ENCODE data around the gene CLPTM1L.
"Not testable (repeated sequence)": the region's sequence is repeated elsewhere in the genome, so short reads cannot be mapped to it uniquely, and the experiment has no call there.

The CLPTM1L gene

DNA sequence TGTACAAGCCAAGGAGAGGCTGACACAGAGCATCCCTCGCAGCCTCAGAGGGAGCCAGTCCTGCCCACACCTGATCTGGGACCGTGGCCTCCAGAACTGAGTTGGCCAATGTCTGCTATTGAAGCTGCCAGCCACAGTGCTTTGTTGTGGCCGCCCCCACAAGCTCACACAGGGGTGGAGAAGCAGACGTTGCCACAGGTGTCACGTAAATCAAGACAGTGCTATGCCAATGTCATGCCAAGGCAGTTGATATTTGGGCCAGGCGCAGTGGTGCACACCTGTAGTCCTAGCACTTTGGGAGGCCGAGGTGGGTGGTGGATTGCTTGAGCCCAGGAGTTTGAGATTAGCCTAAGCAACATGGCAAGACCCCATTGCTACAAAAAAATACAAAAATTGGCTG is 32.7 kb downstream of the CLPTM1L start:
- peak; percentile 39 for DNase-seq

DNA sequence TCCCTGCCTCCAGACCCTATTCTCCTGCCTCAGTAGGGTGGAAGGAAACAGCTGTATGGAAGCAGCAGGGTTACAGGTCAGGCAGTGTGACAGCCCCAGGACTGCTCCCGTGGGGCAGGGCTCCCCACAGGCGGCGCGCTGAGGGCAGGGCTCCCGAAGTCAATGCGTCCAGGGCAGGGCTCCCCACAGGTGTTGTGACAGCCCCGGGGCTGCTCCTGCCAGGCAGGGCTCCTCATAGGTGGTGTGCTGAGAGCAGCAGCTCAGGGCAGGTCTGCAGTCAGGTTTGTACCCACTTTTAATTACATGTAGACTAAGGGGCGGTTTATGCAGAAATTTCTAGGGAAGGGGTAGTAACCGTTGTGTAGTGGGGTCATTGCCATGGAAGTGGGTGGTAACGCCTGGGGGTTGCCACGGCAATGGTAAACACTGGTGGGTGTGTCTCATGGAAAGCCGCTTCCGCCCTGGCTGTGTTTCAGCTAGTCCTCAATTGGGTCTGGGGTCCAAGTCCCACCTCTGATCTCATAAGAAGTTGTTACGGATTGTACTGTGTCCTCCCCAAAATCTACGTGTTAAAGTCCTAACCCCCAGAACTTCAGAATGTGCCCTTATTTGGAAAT is 33.4 kb downstream of the CLPTM1L start:
- no peak for DNase-seq

DNA sequence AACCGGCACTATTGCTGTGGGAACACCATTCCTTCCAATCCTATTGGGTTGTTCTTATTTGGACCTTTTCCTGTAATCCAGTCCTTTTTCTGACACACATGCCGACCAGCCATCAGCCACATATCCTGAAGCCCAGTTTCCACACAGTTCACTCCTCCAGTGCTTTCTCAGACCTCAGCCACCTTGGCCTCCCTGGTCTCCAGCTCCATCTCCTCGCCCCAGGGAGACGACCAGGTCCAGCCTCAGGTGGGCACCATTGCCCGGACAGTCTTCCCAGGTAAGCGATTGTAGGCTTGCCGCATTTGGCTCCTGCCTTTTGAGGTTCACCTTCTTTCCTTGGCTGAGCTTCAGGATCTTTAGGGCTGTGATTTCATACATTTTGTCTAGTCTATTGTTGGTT is 34.8 kb downstream of the CLPTM1L start:
- DNase-seq = no peak

DNA sequence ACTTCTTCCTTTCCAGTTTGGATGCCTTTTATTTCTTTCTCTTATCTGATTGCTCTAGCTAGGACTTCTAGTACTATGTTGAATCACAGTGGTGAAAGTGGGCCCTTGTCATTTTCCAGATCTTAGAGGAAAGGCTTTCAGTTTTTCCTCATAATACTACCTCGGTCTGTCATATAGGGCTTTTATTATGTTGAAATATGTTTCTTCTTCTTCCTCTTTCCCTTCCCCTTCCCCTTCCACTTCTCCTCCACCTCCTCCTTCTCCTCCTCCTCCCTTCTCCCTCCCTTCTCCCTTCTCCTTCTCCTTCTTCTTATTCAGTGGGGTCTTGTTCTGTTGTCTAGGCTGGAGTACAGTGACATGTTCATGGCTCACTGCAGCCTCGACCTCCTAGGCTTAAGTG is 40.9 kb downstream of the CLPTM1L start:
- DNase-seq = no peak

DNA sequence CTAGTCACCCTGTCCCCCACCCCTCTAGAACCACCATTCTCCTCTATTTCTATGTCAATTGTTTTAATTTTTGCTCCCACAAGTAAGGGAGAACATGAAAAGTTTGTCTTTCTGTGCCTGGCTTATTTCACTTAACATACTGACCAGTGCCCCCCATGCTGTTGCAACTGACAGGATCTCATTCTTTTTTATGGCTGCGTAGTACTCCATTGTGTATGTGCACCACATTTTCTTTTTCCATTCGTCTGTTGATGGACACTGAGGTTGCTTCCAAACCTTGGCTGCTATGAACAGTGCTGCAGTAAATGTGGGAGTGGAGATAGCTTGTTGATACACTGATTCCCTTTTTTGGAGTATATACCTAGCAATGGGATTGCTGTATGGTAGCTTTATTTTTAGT is 42.6 kb downstream of the CLPTM1L start:
- no peak for DNase-seq

DNA sequence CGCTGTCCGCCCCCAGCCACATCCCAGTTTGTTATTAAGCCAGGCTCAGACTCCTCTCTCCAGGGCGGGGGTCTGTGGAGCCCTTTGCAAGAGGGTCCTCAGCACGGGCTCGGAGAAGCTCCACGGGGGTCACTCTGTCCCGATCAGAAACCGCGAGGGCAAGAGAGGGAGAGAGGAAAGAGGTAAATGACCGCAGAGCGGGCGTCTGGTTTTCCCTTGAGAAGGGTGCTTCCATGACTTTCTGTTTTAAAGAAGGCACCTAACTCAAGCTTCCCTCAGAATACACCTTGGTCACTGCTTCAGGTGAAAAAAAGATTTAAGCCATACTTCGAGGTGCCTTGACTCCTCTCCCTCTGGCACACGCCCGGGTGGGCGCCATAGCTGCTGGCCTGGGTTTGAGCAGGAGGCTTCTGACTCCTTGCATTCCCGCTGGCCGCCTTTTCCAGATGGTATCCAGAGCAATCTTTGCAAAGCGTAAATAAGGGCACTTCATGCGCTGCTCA is 44.3 kb downstream of the CLPTM1L start:
- no peak for DNase-seq

DNA sequence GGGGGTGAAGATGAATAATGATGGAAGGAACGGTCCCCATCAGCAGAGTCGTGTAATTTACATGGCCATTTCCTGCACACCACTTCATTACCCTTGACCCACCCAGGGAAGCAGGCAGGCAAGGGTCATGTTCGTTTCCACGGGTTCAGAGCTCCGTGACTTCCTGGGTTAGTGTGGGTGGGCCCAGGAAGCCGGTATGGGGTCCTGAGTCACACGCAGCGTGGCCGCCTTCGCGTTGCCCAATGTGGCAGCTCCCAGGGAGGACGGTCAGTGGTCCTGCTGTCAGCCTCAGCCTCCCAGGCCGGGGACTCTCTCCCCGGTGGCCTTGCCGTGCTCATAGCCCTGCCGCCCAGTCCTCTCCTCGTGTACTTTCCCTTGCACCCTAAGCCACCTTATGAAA is 44.9 kb downstream of the CLPTM1L start:
- no peak for DNase-seq

DNA sequence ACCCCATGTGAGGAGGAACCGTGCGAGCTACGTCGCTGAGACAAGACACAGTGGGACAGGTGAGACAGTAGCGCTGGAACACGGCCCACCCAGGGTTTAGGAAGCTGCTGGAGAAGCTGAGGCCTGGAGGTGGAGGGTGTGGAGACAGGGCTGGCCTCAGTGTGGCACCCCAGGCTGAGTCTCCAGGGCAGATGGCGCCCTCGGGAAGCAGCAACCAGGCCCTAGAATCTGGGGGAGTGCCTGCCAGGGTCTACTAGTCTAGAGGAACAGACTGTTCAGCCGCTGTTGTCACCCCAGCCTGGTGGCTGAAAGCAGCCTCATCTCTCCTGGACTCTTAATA is 45.4 kb downstream of the CLPTM1L start:
- DNase-seq = no peak

DNA sequence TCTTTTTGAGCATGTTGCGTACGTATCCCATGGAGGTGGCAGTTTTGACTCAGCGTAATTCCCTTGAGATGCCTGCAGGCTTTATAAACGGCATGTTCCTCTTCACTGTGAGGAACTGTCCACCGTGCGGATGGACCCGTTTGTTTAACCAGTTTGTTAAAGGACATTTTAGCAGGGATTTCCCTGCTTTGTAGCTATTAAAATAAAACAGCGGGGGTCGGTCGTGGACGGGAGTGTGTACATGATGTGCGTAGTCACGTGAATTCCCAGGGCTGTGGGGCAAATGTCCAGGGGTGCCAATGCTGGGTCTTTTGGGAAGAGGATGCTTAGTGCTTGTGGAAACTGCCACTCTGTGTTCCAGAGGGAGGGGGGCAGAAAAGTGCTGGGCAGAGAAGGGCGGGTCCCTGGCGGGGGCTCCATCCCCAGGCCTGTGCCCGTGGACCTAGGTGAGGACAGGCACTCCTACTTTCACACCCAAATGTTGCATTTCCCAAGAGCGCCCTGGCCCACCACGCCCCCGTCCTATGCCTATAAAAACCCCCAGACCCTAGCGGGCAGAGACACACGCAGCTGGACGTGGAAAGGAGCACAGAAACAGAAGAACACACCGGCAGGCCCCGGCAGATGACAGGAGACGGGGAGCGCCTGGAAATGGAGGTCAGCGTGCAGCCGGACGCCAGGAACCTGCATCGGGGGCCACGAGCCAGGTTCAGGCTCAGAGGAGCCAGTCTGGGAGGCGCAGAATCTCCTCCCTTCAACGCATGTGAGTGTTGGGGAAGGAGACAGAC is 46.0 kb downstream of the CLPTM1L start:
- no peak for DNase-seq

DNA sequence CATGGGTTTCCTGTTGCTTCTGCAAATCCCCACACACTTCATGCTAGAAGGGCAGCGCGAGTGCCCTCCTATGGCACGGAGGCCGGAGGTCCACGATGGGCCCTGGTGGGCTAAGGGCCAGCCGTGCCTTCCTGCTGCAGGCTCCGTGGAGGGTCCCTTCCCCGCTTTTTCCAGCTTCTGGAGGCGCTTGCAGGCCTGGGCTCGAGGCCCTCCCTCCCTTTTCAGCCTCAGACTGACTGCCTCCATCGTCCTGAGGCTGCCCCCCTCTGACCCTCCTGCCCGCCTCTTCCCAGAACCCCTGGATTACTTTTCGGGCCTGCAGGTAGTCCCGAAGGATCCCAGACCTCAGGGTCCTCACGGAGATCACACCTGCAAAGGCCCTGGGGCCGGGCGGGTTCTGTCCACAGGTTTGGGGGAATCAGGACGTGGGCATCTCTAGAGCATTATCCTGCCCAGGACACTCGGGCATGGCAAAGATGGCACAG is 46.8 kb downstream of the CLPTM1L start:
- DNase-seq = no peak

DNA sequence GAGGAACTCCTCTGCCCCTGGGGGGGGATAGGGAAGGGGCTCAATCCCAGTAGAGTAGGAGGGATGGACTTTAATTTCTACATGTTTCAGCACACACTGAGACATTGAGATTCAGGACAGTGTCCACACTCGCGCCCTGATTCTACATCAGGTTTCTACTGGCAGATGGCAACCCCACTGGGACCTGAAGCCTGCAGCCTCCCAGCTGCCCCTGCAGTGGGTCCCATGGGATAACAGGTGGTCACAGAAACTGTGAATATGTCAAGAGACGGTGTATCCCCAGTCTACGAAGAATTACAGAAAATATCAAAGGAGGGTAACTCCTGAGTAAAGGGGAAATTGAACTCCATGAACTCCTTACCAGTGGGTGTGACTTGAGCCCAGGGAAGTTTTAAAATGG is 47.7 kb downstream of the CLPTM1L start:
- DNase-seq = no peak

DNA sequence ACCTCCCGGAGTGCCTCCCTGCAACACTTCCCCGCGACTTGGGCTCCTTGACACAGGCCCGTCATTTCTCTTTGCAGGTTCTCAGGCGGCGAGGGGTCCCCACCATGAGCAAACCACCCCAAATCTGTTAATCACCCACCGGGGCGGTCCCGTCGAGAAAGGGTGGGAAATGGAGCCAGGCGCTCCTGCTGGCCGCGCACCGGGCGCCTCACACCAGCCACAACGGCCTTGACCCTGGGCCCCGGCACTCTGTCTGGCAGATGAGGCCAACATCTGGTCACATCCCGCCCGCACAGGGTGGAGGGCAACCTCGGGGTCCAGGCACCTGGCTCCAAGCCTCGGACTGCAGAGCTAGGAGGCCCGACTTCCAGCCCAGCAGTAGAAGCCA is 49.3 kb downstream of the CLPTM1L start:
- no peak for DNase-seq

DNA sequence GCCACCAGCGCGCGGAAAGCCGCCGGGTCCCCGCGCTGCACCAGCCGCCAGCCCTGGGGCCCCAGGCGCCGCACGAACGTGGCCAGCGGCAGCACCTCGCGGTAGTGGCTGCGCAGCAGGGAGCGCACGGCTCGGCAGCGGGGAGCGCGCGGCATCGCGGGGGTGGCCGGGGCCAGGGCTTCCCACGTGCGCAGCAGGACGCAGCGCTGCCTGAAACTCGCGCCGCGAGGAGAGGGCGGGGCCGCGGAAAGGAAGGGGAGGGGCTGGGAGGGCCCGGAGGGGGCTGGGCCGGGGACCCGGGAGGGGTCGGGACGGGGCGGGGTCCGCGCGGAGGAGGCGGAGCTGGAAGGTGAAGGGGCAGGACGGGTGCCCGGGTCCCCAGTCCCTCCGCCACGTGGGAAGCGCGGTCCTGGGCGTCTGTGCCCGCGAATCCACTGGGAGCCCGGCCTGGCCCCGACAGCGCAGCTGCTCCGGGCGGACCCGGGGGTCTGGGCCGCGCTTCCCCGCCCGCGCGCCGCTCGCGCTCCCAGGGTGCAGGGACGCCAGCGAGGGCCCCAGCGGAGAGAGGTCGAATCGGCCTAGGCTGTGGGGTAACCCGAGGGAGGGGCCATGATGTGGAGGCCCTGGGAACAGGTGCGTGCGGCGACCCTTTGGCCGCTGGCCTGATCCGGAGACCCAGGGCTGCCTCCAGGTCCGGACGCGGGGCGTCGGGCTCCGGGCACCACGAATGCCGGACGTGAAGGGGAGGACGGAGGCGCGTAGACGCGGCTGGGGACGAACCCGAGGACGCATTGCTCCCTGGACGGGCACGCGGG is 49.9 kb downstream of the CLPTM1L start, which contains the start of gene TERT:
Gene TERT (minus strand): TSS at position 234 of the 815 bp plus-strand sequence. CDS start 79 bp downstream, at position 155.
- DNase-seq = peak; percentile 90

DNA sequence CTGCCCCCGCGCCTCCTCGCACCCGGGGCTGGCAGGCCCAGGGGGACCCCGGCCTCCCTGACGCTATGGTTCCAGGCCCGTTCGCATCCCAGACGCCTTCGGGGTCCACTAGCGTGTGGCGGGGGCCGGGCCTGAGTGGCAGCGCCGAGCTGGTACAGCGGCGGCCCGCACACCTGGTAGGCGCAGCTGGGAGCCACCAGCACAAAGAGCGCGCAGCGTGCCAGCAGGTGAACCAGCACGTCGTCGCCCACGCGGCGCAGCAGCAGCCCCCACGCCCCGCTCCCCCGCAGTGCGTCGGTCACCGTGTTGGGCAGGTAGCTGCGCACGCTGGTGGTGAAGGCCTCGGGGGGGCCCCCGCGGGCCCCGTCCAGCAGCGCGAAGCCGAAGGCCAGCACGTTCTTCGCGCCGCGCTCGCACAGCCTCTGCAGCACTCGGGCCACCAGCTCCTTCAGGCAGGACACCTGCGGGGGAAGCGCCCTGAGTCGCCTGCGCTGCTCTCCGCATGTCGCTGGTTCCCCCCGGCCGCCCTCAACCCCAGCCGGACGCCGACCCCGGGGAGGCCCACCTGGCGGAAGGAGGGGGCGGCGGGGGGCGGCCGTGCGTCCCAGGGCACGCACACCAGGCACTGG is 50.6 kb downstream of the CLPTM1L start:
- no peak for DNase-seq

DNA sequence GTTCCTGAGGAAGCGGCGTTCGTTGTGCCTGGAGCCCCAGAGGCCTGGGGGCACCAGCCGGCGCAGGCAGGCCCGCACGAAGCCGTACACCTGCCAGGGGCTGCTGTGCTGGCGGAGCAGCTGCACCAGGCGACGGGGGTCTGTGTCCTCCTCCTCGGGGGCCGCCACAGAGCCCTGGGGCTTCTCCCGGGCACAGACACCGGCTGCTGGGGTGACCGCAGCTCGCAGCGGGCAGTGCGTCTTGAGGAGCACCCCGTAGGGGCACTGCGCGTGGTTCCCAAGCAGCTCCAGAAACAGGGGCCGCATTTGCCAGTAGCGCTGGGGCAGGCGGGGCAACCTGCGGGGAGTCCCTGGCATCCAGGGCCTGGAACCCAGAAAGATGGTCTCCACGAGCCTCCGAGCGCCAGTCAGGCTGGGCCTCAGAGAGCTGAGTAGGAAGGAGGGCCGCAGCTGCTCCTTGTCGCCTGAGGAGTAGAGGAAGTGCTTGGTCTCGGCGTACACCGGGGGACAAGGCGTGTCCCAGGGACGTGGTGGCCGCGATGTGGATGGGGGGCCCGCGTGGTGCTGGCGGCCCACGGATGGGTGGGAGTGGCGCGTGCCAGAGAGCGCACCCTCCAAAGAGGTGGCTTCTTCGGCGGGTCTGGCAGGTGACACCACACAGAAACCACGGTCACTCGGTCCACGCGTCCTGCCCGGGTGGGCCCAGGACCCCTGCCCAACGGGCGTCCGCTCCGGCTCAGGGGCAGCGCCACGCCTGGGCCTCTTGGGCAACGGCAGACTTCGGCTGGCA is 51.3 kb downstream of the CLPTM1L start:
- no peak for DNase-seq

DNA sequence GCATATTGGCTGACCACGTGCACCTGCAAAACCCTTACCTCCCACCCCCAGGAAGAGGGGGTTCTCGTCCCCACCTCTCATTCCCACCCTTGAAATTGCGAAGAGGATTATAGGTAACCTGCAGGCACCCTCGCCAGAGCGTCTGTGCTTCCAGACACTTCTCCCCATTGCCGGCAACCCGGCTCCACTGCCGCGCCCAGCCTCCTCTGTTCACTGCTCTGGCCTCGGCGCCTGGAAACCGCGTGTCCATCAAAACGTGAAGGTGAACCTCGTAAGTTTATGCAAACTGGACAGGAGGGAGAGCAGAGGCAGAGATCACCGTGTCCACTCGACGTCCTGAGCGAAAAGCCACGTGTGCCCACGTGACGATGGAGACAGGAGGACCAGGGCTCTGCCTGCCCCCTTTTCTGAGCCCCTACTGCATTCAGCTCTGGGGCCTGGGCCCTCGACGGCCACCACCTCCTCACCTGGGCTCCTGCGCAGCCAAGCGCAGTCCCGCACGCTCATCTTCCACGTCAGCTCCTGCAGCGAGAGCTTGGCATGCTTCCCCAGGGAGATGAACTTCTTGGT is 52.0 kb downstream of the CLPTM1L start:
- DNase-seq = no peak

DNA sequence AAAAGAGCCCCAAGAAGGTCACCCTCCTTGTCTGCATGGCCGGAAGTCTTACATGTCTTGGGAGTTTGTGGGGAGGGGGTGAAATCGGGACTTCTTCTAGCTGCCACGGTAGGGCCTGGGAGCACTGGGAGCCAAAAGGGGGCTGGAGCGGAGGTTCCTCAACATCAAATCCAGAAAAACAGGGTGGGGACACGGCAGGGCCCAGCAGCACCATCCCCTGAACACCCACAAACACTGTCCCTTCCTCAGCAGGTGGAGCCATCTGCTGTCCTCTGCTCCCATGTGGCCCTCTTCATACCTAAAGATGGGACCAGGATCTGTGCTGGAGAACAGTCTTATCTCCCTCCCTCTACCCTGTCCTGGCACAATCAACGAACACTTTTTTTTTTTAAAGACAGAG is 52.8 kb downstream of the CLPTM1L start:
- DNase-seq = no peak

DNA sequence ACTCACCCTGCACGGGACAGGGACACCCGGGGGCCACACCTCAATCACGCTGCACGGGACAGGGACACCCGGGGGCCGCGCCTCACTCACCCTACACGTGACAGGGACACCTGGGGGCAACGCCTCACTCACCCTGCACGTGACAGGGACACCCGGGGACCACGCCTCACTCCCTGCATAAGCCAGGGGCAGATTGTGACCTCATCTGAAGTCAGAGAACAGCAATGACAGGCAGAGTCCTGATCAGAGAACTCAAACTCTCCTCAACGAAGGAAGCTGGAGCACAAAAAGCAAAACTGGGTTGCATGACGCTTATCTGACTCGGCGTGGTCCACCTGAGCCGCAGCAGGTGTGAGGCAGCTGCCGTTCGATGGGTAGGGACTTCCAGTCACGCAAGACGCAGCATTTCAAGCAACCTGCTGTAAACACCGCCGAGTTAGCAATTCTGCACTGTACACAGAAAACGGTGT is 53.3 kb downstream of the CLPTM1L start:
- DNase-seq = no peak

DNA sequence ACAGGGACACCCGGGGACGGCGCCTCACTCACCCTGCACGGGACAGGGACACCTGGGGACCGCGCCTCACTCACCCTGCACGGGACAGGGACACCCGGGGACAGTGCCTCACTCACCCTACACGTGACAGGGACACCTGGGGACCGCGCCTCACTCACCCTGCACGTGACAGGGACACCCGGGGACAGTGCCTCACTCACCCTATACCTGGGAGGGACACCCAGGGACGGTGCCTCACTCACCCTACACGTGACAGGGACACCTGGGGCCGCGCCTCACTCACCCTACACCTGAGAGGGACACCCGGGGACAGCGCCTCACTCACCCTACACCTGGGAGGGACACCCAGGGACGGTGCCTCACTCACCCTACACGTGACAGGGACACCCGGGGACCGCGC is 53.9 kb downstream of the CLPTM1L start:
- not testable (repeated sequence) for DNase-seq

DNA sequence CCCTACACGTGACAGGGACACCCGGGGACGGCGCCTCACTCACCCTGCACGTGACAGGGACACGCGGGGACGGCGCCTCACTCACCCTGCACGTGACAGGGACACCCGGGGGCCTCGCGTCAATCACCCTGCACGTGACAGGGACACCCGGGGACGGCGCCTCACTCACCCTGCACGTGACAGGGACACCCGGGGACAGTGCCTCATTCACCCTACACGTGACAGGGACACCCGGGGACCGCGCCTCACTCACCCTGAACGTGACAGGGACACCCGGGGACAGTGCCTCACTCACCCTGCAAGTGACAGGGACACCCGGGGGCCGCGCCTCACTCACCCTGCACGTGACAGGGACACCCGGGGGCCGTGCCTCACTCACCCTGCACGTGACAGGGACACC is 55.3 kb downstream of the CLPTM1L start:
- DNase-seq = not testable (repeated sequence)

DNA sequence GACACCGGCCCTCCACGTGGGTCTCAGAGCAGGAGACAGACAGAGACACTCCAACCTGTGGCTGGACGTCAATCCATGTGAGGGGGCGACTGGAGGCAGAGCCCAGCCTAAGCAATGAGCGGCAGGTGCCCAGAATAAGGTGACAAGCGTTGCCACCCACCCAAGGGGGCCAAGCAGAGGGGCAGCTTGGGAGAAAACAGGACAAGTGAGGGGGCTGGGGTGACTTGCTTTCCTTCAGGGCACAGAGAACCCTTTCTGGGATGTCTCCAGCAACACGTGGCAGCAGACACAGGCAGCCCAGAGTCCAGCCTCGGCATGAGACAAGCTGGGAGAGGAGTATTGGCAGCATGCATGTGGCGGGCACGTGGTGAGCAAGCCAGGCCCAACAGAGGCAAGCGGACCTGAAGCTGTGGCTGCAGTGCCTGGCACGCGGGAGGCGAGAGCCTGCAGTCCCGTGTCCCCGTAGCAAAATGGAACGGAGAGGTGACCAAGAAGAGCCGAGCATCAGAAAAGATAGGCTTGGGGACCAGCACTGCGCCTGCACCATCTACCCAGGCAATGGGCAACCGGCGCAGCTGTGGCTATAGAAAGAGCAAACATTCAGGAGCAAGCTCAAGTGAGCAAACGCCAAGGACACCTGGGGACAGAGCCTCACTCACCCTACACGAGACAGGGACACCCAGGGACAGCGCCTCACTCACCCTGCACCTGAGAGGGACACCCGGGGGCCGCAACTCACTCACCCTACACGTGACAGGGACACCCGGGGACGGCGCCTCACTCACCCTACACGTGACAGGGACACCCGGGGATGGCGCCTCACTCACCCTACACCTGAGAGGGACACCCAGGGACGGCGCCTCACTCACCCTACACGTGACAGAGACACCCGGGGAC is 56.2 kb downstream of the CLPTM1L start:
- no peak for DNase-seq

Measured in stimulated activated CD8-positive, alpha-beta memory T cell treated with anti-CD3 and anti-CD28 coated beads, Interleukin-4, amount 100 ng/mL, for 48 hours (primary cell).